Stimulated activated naive CD4-positive, alpha-beta T cell treated with Interleukin-2 at 50 U/mL for 16 hours (primary cell): Measurements from ENCODE around the gene HSPA1A.
"Not testable (repeated sequence)": the region's sequence is repeated elsewhere in the genome, so short reads cannot be mapped to it uniquely, and the experiment has no call there.

Experiments
- DNase-seq: peaks from one replicate; lab custom pipeline; 2025; lab: John Stamatoyannopoulos, UW

Gene HSPA1A

GRCh38 chr6:31836474-31837368 is 21.4 kb downstream of the HSPA1A start:
- DNase-seq = no peak

GRCh38 chr6:31837369-31838113 is 22.2 kb downstream of the HSPA1A start:
- DNase-seq = no peak

- not testable (repeated sequence) for DNase-seq
Observed at GRCh38 chr6:31838114-31838553, 22.8 kb downstream of the HSPA1A start.

- no peak for DNase-seq
Observed at GRCh38 chr6:31838968-31839367, 23.6 kb downstream of the HSPA1A start.

GRCh38 chr6:31839779-31840126 is 24.4 kb downstream of the HSPA1A start:
- not testable (repeated sequence) for DNase-seq

GRCh38 chr6:31842053-31842452 is 26.7 kb downstream of the HSPA1A start:
- DNase-seq = no peak

GRCh38 chr6:31844507-31844906 is 29.2 kb downstream of the HSPA1A start:
- DNase-seq = no peak

GRCh38 chr6:31847276-31847978 is 32.1 kb downstream of the HSPA1A start:
- DNase-seq = no peak

- no peak for DNase-seq
Observed at GRCh38 chr6:31850765-31851484, 35.6 kb downstream of the HSPA1A start.

- DNase-seq = no peak
Observed at GRCh38 chr6:31851485-31851832, 36.1 kb downstream of the HSPA1A start.

GRCh38 chr6:31851980-31852718 is 36.8 kb downstream of the HSPA1A start:
- not testable (repeated sequence) for DNase-seq

- DNase-seq = not testable (repeated sequence)
Observed at GRCh38 chr6:31857774-31858173, 42.4 kb downstream of the HSPA1A start.

- DNase-seq = no peak
Observed at GRCh38 chr6:31858707-31859106, 43.4 kb downstream of the HSPA1A start.

- no peak for DNase-seq
Observed at GRCh38 chr6:31859923-31860322, 44.6 kb downstream of the HSPA1A start.

- no peak for DNase-seq
Observed at GRCh38 chr6:31860349-31860748, 45.0 kb downstream of the HSPA1A start.

GRCh38 chr6:31861150-31861549 is 45.8 kb downstream of the HSPA1A start:
- DNase-seq = no peak

GRCh38 chr6:31861919-31862343 is 46.6 kb downstream of the HSPA1A start:
- no peak for DNase-seq

- peak; percentile 99 for DNase-seq
Observed at GRCh38 chr6:31862344-31863235, 47.2 kb downstream of the HSPA1A start, which contains the start of gene NEU1. Gene NEU1 (minus strand): TSS chr6:31862821. CDS start chr6:31862776, 45 bp downstream.

- DNase-seq = not testable (repeated sequence)
Observed at GRCh38 chr6:31864123-31864562, 48.8 kb downstream of the HSPA1A start.

- no peak for DNase-seq
Observed at GRCh38 chr6:31864818-31865204, 49.5 kb downstream of the HSPA1A start.
